Measurements from ENCODE around the gene EEF1G.
A peak's percentile ranks its signal among the peaks of the same experiment; 100 is the strongest.
"Not testable (repeated sequence)": the region's sequence is repeated elsewhere in the genome, so short reads cannot be mapped to it uniquely, and the experiment has no call there.

EEF1G gene, protein sequence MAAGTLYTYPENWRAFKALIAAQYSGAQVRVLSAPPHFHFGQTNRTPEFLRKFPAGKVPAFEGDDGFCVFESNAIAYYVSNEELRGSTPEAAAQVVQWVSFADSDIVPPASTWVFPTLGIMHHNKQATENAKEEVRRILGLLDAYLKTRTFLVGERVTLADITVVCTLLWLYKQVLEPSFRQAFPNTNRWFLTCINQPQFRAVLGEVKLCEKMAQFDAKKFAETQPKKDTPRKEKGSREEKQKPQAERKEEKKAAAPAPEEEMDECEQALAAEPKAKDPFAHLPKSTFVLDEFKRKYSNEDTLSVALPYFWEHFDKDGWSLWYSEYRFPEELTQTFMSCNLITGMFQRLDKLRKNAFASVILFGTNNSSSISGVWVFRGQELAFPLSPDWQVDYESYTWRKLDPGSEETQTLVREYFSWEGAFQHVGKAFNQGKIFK

DNA sequence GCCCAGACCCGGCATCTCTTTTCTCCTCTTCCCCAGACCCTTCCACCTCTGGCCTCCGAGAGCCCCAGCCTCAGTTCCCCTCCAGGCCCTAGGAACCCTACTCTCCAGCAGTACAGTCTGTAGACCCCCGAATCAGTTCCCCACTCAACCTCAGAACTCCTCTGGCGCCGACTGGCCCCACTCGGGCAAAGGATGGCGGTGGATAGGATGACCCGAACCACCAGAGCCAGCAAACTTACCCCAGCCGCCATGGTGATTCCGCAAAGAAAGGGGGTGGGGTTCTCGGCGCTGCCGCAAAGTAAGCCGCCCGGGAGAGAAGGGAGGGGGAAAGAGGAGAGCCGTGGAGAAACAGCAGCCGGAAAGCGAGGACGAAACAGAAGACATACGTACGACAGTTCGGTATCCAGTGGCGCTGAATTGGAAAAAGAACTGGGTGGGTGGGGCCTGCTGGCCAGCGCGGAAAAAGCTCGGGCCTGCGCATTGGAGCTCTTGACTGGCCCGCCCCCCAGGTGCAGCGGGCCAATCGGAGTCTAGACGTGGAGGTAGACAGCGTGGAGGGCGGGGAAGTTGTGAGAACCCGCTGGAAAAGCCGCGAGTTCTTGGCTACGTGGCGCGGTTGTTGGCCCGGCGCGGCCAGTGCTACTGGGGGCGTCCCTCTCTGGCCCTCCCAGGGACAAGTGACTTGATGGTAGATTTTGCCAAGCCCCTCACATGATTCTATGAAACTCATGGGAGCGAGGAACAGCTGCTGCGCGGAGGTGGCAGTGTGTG is at the start of gene EEF1G:
TSS of gene EEF1G (minus strand) at position 300 of the 771 bp plus-strand sequence. CDS start at position 251, 49 bp downstream.
- peak; percentile 100 for DNase-seq (ENCODE audit: low spot score)

DNA sequence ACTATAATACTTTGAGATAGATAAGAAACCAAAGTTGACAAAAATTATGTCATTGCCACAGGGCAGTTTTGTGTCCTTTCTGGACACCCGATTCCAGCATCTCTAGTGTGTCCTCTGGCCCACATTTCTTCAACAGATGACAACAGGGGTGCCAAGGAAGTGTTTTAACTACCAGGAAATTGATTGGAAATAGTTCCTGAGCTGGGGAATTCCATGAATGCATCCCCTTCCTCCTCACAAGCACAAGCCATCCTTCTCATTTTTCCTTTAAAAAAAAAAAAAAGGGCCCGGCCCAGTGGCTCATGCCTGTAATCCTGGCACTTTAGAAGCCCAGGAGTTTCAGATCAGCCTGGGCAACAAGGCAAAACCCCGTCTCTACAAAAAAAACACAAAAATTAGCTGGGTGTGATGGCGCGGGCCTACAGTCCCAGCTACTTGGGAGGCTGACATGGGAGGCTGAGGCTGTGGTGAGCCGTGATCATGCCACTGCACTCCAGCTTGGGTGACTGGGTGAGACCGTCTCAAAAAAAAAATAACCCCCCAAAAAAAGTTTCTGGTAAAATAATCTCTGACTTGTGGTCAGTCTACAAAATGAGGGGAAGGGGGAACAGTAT is 48.9 kb upstream of the EEF1G start:
- DNase-seq (ENCODE audit: low spot score): no peak

DNA sequence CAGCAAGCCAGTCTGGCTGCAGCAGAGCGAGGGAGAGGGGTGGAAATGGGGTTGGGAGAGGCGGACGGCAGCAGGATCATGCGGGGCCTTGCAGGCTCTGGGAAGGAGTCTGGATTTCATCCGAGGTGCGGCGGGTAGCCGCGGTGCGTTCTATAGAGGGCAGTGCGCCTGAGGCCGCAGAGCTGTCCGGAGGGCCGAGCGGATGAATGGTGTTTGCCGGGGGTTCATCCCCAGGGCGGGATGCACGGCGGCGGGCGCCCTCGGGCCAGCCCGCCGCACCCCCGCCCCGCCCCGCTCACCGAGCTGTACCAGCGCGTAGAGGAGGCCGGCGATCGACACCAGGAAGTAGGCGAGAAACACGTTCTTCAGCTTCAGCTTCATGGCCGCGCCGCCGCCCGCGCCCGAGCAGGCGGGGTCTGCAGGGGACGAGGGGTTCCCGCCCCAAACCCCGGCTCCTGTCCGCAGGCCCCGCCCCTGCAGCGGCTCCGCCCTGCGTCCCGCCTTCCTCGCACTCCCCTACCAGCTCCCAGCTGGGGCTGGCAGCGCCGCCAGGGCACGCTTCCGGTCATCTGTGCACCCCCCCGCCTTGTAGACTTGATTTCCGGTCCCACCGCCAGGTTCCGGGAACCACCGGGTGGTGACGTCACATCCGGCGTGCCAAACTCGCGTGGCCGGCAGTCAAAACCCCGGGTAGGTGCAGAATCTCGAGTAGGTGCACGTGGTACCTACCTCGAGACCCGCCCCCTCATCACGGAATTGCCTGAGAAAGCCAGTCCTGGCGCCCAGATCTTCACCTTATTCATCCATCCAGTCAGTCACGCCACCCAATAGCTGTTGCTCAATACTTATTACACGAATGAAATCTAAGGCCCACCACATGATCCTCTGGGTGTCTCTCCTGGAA is 48.1 kb upstream of the EEF1G start, which contains the start of gene B3GAT3:
TSS of gene B3GAT3 (minus strand) at position 420 of the 904 bp plus-strand sequence. CDS start at position 381, 39 bp downstream.
- peak; percentile 98 for DNase-seq (ENCODE audit: low spot score)

DNA sequence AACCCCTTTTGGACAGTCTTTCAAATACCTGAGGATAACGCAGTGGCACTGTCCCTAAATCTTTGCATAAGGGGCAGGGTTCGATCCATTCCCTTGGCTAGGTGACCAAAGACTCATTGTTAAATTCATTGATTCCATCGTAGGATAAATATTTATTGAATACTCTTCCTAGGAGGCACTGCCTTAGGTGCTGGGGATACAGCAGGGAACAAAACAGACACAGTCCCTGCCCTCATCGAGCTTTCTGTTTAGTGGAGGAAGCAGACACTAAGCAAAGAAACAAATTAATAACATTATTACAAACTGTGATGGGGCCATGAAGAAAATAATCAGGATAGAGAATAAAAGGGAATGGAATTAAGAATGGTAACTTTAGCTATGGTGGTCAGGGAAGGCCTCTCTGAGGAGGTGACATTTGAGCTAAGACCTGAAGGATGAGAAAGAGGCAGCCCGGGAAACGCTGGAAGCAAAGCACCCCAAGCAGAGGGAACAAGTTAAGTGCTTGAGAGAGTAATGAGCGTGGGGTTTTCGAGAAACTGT is 47.4 kb upstream of the EEF1G start:
- DNase-seq (ENCODE audit: low spot score): no peak

DNA sequence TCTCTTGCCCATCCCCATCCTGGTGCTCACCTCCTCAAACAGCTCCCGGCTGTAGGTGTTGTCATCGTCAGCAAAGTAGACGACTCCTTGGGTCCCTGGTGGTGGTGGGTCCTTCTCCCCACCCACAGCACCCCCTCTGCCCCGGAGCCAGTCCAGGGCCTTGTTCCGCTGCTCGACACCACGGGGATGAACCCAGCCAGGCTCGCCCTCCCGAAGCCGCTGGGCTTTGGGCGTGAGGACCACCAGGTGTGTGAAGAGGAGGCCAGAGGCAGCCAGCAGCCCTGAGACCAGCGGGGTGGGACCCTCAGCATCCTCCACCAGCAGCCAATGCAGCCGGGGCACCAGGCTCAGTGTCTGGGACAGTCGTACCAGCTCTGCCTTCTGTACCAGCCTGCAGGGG is 43.3 kb upstream of the EEF1G start:
- not testable (repeated sequence) for DNase-seq (ENCODE audit: low spot score)

DNA sequence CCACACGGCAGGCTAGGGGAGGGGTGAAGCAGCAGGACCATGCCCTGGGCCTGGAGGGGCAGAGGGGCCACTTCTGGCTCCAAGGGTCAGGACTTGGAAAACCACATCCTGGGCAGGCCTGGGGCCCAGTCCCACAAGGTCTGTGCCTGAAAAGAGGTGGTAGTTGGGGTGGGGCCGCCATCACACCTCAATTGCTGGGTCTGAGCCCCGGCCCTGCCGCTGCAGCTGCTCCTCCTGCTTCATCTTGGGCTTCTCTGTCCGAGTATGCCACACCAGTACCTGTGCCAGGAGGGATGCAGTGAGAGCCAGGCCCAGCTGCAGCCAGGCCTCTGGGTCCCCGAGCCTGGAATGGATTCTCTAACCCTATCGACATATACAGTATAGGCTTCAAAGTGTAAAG is 41.8 kb upstream of the EEF1G start:
- no peak for DNase-seq (ENCODE audit: low spot score)

DNA sequence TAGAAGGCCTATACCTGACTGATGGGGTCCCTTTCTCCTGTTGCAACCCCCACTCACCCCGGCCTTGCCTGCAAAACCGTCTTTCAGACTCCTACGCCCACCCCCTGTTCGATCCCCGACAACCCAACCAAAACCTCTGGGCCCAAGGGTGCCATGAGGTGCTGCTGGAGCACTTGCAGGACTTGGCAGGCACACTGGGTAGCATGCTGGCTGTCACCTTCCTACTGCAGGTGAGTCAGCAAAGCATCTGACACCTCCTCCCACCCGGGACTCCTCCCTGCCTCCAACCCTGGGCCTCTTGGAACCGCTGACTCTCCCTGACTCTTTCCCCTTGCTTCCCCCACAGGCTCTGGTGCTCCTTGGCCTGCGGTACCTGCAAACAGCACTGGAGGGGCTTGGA is 40.6 kb upstream of the EEF1G start:
- peak; percentile 48 for DNase-seq (ENCODE audit: low spot score)

DNA sequence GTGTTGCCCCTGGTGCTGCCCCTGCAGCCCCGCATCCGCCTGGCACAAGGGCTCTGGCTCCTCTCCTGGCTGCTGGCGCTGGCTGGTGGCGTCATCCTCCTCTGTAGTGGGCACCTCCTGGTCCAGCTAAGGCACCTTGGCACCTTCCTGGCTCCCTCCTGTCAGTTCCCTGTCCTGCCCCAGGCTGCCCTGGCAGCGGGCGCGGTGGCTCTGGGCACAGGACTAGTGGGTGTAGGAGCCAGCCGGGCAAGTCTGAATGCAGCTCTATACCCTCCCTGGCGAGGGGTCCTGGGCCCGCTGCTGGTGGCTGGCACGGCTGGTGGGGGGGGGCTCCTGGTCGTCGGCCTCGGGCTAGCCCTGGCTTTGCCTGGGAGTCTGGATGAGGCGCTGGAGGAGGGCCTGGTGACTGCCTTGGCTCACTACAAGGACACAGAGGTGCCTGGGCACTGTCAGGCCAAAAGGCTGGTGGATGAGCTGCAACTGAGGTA is 39.6 kb upstream of the EEF1G start:
- DNase-seq (ENCODE audit: low spot score): no peak

DNA sequence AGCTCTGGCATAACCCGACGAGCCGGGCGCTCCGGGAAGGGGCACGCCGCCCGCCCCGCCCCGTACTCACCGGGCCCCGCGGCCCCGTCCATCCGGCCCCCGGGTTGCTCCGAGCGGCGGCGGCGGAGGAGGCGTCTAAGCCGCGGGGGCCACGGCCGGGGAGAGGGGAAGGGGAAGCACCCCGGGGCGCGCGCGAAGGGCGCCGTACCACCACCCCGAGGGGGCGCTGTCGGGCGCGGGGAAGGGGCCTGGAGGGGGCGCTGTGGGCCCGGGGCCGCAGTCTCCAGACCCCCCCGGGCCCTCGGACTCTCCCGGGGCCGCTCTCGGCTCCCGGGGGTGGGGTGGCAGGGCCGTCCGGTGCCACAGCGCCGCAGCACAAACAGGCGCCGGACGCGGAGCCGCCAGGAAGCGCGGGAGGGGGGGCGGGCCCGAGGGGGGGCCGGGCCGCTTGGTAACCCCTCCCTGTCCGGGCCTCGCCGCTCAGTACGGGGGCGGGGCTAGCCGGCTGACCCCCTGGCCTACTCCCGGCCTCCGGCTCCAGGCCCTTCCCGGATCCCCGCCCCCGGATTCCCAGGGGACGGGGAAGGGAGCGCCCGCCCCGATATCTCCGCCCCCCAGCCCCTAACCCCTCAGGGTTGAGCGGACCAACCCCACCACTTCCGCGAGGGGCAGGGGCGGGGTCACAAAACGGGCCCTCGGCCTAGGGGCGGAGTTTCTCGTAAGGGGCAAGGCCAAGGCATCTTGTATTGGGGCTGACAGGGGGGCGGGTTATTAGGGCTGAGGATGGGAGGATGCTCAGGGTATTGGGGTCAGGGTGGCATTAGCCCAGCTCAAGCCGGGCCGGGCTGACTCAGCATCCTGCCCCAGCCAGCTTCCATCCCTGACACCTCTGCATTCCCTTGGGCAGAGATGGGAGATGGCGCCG is 38.9 kb upstream of the EEF1G start, which contains the start of the genes EML3 and ROM1:
TSS of gene EML3 (minus strand) at position 410 of the 925 bp plus-strand sequence. CDS start at position 92, 318 bp downstream.
TSS of gene ROM1 (plus strand) at position 892 of the 925 bp plus-strand sequence. CDS start at position 917, 25 bp downstream.
- DNase-seq (ENCODE audit: low spot score): peak; percentile 74

DNA sequence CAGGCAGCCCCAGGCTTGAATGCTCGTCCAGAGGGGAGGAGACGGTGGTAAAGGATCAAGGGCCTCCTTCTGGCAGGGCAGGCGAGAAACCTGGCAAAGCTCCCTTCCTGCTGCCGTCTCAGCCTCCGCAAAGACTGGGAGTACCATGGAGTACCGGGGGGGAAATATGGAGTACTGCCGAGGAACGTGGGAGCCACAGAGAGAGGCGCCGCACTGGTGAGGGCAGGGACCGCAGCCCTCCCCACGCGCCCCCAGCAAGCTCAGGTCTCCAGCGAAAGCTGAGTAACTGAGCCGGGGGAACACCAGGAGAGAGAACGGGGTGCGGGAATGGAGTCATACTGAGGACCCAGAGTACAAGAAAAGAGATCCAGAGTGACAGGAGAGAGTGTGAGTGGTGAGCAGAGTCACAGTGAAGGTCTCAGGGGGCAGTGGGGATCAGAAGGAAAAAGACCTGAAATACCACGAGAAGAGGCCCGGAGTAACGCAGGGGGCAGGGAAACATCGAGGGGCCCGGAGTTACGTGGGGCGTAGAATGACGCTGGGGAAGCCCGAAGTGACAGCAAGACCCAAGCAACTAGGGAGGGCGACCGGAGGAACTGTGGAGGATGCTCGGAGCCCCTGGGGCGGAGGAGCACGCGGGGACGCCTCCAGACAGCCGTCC is 38.1 kb upstream of the EEF1G start:
- peak; percentile 48 for DNase-seq (ENCODE audit: low spot score)

DNA sequence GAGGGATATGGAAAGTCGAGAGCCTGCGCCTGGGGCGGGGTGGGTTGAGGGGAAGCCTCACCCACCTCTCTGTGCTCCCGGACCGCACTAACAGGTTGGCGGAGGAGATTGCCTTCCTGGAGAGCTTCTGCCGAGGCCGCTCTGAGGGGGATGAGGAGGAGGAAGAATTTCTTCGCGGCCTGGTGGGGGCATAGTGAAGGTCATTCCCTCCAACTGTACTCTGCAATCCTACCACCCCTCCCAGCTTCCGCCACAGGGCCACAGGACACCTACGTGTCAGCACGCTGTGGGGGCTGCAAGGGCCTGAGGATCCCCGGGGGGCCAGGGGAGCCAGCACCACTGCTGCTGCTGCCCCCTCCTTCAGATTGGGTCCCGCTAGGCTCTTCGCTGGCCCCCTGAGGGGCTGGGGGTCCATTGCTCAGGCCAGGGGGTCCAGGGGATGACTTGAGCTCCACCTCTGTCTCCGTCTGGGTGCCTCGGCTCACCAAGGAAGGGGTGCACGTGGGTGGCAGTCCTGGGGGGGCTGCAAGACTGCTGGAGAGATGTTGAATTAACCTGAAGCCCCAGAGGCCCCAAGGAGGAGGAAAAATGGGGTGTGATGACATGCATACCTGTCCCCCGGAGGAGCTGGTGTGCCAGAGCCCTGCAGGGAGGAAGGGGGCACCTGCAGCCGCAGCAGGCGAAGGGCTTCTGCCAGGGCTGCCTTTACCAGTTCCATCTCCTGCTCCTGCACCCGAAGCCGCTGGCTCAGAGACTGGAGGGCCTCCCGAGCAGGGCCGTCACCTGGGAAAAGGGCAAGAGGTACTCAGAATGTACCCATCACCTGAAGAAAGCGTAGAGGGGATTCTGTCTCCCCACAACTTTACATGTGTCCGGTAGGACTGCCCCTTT is 37.4 kb upstream of the EEF1G start:
- DNase-seq (ENCODE audit: low spot score): no peak

DNA sequence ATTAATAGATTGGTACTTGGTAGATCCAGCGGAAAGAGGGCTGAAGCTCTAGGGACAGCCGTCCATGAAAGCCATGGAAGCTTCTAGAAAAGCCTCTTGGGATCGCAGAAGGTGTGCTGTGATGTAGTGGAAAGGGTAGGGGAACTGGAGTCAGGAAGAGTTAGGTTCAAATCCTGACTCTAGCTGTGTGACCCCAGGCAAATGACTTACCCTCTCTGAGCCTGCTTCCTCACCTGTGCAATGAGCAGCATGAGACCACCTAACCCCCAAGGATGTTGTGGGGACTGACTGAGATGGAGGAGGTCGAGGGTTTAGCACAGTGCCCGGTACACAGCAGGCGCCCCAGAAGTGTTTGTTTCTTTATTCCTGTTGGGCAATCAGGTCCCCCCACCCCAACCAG is 36.7 kb upstream of the EEF1G start:
- DNase-seq (ENCODE audit: low spot score): no peak

DNA sequence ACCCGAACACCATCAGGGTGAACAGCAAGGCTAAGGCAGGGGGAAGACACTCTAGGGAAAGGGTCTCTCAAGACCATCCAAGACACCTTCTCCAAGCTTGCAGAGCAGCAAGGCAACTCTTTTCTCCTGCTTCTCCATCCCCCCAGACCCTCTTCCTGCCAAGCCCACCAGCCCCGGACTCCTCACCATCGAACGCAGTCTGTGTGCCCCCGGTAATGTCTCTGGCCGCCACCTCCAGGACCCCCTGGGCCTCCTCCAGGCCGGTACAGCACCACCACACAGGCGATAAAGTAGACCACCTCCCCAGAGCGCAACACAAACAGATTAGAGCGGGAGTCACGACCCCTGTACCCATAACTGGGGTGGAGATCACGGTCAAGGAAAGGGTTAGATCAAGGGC is 35.1 kb upstream of the EEF1G start:
- DNase-seq (ENCODE audit: low spot score): no peak

DNA sequence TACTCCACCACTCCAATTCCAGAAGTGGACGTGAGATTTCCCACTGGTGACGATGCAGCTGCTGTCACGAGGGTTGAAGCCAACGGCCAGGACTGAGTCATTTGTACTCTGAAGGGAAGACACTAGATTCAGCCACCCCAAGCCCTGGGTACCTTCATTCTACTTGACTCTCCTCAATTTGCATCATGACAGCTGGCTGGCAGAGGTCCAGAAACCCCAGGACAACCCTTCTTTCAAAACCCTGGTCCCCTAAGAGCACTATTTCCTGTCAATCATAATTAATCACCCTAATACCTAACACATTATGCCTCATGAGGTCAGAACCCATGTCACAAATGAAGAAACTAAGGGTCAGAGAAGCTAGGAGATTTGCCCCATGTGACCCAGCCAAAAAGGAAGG is 34.0 kb upstream of the EEF1G start:
- DNase-seq (ENCODE audit: low spot score): no peak

DNA sequence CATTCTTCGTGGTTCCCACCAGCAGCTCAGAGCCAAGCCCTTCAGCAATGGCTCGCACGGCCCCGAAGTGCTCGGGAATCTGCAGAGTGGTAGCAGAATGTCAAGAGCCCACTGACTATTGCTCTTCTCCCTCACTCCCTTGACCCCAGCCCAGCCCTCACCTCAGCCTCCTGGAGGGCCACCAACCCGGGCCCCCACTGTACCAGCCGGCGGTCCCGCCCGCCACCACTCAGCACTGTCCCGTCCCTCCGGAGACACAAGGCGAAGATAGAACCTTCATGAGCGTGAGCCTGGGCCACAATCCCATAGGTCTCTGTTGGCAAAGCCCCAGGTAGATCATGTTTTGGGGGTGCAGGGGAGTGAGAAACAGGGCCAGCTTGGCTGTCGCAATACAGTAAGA is 32.2 kb upstream of the EEF1G start:
- no peak for DNase-seq (ENCODE audit: low spot score)

DNA sequence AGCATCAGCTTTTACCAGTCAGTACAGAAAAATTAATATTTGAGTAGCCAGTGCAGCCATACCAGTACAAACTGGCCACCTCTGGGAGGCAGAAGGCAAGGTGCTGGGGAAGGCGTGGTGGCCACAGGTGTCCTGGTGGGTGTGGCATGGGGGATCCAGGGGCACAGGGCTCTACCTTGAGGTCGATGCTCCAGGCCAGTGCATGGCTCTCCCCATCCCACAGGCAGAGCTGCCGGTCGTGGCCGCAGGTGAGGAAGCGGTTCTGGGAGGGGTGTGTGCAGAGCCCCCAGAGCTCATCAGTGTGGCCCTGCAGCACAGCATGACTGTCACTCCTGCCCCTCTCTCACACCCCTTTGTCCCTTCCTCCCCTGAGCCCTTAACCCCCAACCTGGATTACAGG is 31.8 kb upstream of the EEF1G start:
- no peak for DNase-seq (ENCODE audit: low spot score)

DNA sequence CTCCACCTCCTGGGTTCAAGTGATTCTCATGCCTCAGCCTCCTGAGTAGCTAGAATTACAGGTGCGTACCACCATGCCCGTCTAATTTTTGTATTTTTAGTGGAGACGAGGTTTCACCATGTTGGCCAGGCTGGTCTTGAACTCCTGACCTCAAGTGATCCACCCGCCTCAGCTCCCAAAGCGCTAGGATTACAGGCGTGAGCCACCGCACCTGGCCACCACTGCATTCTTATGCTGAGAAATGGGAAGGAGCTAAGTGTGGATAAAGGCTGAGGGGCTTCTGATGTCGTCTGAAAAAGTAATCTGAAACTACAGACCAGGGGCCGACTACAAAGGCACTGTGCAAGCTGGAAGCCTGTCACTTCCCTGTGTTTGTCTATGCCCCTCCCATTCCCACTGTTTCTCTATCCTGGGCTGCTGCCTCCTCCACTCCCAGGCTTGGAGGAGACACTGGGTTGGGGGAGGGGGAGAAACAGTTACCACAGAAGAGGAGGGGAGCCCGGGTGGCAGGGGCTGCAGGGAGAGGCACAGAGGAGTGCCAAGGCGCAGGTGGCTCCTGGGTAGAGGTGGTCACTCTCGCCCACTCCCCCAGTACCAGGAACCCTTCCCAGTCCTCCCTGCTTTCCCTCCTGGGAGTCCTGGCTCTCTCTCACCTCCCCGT is 30.9 kb upstream of the EEF1G start:
- no peak for DNase-seq (ENCODE audit: low spot score)
